Type B pancreatic cell (in vitro differentiated cells): ENCODE measurements around the gene FERD3L. TPM values are rescaled to one million over a fixed set of nuclear protein-coding genes. Genes with fewer than 3 reads are reported as not detected.
A peak's percentile ranks its signal among the peaks of the same experiment; 100 is the strongest.

Experiments used
- DNase-seq: peaks from one replicate; pipeline ENCODE4 v3.0.0; 2021; ENCODE audit warnings: mixed read lengths; ENCODE audit not compliant: unreplicated experiment; ENCODE audit errors: extremely low spot score
- H3K27ac Mint-ChIP-seq: 2 replicates; pipeline ENCODE4 v1.8.0; 2021; ENCODE audit warnings: mild to moderate bottlenecking, mixed read lengths
- H3K27me3 Mint-ChIP-seq: 2 replicates; pipeline ENCODE4 v1.8.0; 2021; ENCODE audit warnings: mixed read lengths
- H3K36me3 Mint-ChIP-seq: 2 replicates; pipeline ENCODE4 v1.8.0; 2021; ENCODE audit warnings: mixed read lengths
- H3K4me1 Mint-ChIP-seq: one replicate; pipeline ENCODE4 v1.8.0; 2021; ENCODE audit warnings: mixed read lengths; ENCODE audit not compliant: unreplicated experiment
- H3K4me3 Mint-ChIP-seq: 2 replicates; pipeline ENCODE4 v1.8.0; 2021; ENCODE audit warnings: mild to moderate bottlenecking, mixed read lengths
- H3K9me3 Mint-ChIP-seq: 2 replicates; pipeline ENCODE4 v1.8.0; 2021; ENCODE audit warnings: mixed read lengths
- CTCF ChIP-seq: fragments of 200-600 bp; sonication (generic); conservative IDR thresholded peaks from 2 replicates; pipeline ENCODE4 v1.5.0; 2021; ENCODE audit warnings: antibody characterized with exemption, mild to moderate bottlenecking
- total RNA-seq: library from RNA; stranded (reverse); gene quantifications from 2 replicates; pipeline ENCODE4 v1.2.1, GENCODE V29; 2021; ENCODE audit warnings: low replicate concordance

Gene FERD3L
- total RNA-seq, 1 donor from 2014 or later: not detected

GRCh38 chr7:19097165-19098055 is 47.8 kb downstream of the FERD3L start:
- H3K4me3 Mint-ChIP-seq: no peak overlapping the region
- H3K27ac Mint-ChIP-seq: peak overlapping the region; percentile 9
- H3K36me3 Mint-ChIP-seq: no peaks in the 10 kb centered on the region
- peaks cover 31% of the 10 kb centered on the region for H3K27me3 Mint-ChIP-seq
- no peaks in the 10 kb centered on the region for H3K9me3 Mint-ChIP-seq
- no peak for DNase-seq
- no peak for TF ChIP-seq CTCF
- peaks cover 8% of the 10 kb centered on the region for H3K4me1 Mint-ChIP-seq

GRCh38 chr7:19095353-19095860 is 49.8 kb downstream of the FERD3L start:
- Mint-ChIP-seq H3K27ac (no peak overlapping the region), H3K4me1 (peaks cover 8% of the 10 kb centered on the region), H3K27me3 (peaks cover 18% of the 10 kb centered on the region), H3K36me3 (no peaks in the 10 kb centered on the region), H3K9me3 (no peaks in the 10 kb centered on the region), H3K4me3 (no peak overlapping the region)
- no peak for DNase-seq
- no peak for TF ChIP-seq CTCF

Other genes starting within 250 kb of the FERD3L start
- gene TWIST1, start 27.8 kb downstream of the FERD3L start, total RNA-seq: 20.4 and 121 TPM in 2 replicates